Left colon (tissue), 2 donors: ENCODE results near the gene IFI27. TPM values are rescaled to one million over a fixed set of nuclear protein-coding genes. Genes with fewer than 3 reads are reported as not detected.
"Not testable (repeated sequence)": the region's sequence is repeated elsewhere in the genome, so short reads cannot be mapped to it uniquely, and the experiment has no call there.

Experiments
- ATAC-seq: fragments of 200-7000 bp; cut with Tn5 transposase; one replicate; pipeline ENCODE4 v1.9.1; 2020; ENCODE audit warnings: mild to moderate bottlenecking, moderate library complexity
- DNase-seq, 2 donors: peaks; one replicate each; pipeline ENCODE4 v3.0.0-alpha.2; 2020
- intact Hi-C, 2 donors: fragments of 100-400 bp; cut with DNase I in 1 of 2; cut with micrococcal nuclease in 1 of 2; formaldehyde crosslinking; loops; one replicate each; pipeline versions ENCODE4 v1.11.2 to v1.14.0; 2022; cut with DNase I, micrococcal nuclease
- long read RNA-seq: library from polyadenylated mRNA; unstranded; transcript quantifications from one replicate; pipeline ENCODE4 v2.0.0, GENCODE V29; 2021
- total RNA-seq, 2 donors: library from RNA; stranded (reverse); fragmentation: NEBNext Ultra II Directional; extraction: Animal tissue kit (Norgen Biotek cat#: 25700); gene quantifications; one replicate each; pipeline ENCODE4 v1.2.1, GENCODE V29; 2021
- donor health status: DM: no; HTN: no; CAD: no.
- donor health status: DM: yes; HTN: yes; CAD: no.

The IFI27 gene
- total RNA-seq = 1,000 to 10,000 TPM in 1 of 2 donors, 100 to 1,000 TPM in 1; 498 to 1,280 TPM
- long read RNA-seq, transcript IFI27-215 (5 exons, 644 nt) = major isoform, 99 of 442 reads
- long read RNA-seq, transcript IFI27-209 (2 exons, 681 nt) = minor isoform, 11 of 442 reads
- long read RNA-seq, transcript IFI27-211 (5 exons, 364 nt) = minor isoform, 97 of 442 reads
- long read RNA-seq, transcript IFI27-212 (4 exons, 505 nt) = minor isoform, 11 of 442 reads
- long read RNA-seq, partial matches to known transcripts = 3 of 442 reads
- long read RNA-seq, other reads (novel, unspliced or antisense) = 220 of 442 reads

DNA sequence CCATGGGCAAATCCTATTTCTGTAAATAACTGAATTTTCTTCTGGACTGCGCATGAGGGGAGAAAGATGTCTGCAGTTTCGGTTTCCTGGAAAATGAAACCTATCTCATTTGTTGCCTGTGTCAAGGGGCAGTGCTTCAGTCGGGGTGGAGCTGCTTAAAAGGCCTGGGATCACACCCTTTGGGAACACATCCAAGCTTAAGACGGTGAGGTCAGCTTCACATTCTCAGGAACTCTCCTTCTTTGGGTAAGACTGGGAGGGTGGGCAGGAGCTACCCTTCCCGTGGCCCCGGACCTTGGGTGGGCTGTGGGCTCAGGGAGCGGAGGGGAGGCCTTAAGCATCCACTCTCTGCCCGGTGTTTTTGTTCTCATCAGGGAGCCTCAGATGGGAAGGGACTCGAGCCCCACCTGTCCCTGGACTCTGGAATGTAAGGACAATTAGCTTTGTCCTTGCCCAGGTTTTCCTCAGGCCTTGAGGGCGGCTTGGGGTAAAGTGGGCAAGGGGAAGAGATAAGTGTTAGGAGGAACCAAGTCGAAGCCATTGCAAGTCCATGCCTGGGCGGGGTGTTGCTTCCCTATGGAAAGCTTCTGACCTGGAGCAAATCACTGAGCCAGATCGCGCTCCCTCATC is at the start of gene IFI27:
IFI27 (plus strand) TSS at position 185 of the 630 bp plus-strand sequence.
- DNase-seq (peak; percentile 70 to 86), ATAC-seq (peak; percentile 75)
- intact Hi-C loops = no loop called here

DNA sequence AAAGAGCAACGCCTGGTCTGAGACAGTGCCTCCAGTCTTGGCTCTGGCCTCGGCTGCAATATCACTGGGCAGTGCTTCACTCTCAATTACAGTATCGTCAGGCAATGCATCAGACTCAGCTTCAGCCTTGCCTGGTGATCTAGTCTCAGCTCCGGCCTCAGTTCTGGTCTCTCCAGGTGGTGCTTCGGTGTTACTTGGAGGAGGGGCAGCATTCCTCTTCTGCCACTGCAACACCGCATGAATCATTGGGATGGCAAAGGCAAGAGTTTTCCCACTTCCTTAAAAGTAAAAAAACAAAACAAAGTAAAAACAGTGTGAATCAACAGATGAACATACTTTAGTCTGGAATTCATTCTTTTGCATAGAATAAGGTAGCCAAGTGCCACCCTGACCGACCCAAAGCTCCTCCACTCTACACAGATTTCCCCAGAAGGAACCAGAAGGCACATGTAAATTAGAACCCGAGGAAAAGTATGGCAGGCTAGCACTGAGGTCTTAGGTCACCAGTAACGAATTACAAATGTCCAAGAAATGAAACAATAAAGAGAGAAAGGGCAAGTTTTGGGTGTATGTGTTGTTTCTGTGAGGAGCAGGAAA is 48.1 kb upstream of the IFI27 start:
- DNase-seq (no peak), ATAC-seq (no peak)
- intact Hi-C loops = no loop called here

DNA sequence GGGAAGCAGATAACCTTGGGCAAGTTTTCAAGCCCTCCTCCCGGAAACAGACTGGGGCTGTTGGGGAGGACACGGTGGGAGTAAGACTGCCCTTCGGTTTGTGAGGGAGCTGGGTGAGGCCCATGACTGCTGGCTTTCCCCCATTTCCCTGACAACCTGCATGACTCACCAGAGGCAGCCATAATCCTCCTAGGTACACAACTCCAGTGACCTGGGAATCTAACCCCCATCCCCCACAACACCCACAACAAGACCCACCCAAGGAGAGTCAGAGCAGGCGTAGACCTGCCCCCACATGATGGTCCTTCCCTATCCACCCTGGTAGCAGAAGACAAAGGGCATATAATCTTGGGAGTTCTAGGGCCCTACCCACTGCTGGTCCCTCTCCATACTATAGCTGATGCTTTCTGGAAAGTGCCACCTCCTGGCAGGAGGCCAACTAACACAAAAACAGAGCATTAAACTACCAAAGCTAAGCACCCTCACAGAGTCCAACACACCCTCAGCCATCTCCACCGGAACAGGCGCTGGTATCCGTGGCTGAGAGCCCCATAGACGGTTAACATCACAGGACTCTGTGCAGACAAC is 44.4 kb upstream of the IFI27 start:
- ATAC-seq (peak; percentile 94), DNase-seq (peak; percentile 61 to 87)
- intact Hi-C loops = no loop called here

DNA sequence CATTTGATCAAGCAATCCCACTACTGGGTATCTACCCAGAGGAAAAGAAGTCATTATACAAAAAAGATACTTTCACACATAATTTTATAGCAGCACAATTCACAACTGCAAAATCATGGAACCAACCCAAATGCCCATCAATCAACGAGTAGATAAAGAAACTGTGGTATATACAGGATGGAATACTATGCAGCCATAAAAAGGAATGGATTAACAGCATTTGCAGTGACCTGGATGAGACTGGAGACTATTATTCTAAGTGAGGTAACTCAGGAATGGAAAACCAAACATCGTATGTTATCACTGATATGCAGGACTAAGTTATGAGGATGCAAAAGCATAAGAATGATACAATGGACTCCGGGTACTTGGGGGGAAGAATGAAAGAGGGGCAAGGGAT is 38.5 kb upstream of the IFI27 start:
- ATAC-seq, DNase-seq, intact Hi-C loops: not testable (repeated sequence)

DNA sequence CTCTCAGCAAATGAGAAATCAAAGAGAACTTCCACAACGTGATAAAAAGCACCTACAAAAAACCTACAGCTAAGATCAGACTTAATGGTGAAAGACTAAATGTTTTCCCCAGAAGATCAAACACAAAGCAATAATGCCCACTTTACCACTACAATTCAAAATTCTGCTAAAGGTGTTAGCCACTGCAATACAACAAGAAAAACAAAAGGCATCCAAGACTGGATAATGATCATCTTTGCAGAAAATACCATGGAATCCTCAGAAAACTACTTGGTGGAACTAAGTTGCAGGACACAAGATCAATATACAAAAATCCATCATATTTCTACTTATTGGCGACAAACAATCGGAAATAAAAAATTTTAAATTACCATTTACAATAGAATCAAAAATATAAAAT is 36.0 kb upstream of the IFI27 start:
- ATAC-seq = no peak
- intact Hi-C loops = no loop called here
- no peak for DNase-seq

DNA sequence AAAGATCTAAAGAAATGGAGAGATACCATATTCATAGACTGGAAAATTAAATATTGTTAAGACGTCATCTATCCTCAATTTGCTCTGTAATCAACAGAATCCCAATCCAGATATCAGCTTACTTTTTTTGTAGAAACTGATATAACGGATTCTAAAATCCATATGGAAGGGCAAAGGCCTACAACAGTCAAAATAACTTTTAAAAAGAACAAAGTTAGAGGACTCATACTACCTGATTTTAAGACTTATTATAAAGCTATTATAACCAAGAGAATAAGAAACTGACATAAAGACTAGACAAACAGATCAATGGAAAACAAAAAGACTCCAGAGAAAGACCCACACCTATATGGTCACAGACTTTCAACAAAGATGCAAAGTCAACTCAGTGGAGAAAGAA is 35.5 kb upstream of the IFI27 start:
- ATAC-seq (no peak), DNase-seq (no peak)
- intact Hi-C loops = no loop called here

DNA sequence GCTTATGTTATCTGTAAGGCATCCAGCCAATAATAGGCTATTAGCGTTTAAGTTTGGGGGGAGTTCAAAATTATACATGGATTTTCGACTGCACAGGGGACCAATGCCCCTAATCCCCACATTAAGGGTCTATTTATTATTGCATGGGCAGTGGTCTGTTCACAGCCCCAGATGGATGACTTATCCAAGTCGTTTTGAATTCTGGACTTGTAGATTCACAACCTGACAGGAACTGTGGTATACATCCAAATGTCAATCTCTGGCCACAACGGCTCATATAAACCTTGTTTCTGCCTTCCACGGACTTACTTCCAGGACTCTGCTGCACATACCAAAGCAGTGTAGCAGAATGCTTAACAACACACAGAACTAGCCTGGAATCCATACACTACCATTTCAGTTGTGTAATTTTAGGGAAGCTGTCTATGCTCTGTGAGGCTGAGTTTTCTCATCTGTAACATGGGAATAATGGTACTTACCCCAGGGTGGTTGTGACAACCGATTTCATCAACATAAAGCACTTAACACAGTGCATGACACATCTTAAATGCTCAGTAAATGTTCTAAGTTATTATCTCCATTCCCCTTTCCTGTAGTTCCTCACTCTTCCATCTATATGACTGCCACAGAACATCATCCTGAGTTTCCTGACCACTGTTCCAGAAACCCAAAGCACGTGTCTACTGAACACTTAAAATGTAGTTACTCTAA is 33.3 kb upstream of the IFI27 start:
- intact Hi-C loops = no loop called here
- DNase-seq (no peak), ATAC-seq (no peak)

DNA sequence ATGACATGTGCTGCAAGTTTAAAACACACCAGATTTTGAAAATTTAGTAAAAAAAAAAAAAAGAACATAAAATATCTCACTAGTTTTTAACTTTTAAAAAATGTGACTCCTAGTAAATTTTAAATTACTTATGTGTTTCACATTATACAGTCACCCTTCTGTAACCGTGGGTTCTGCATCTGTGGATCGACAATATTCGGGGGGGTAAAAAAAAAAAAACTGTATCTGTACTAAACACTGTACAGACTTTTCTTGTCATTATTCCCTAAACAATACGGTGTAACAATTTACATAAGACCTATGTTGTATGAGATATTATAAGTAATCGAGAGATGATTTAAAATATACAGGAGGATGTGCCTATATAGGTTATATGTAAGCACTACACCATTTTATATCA is 32.7 kb upstream of the IFI27 start:
- no peak for DNase-seq
- no peak for ATAC-seq
- intact Hi-C loops = no loop called here

DNA sequence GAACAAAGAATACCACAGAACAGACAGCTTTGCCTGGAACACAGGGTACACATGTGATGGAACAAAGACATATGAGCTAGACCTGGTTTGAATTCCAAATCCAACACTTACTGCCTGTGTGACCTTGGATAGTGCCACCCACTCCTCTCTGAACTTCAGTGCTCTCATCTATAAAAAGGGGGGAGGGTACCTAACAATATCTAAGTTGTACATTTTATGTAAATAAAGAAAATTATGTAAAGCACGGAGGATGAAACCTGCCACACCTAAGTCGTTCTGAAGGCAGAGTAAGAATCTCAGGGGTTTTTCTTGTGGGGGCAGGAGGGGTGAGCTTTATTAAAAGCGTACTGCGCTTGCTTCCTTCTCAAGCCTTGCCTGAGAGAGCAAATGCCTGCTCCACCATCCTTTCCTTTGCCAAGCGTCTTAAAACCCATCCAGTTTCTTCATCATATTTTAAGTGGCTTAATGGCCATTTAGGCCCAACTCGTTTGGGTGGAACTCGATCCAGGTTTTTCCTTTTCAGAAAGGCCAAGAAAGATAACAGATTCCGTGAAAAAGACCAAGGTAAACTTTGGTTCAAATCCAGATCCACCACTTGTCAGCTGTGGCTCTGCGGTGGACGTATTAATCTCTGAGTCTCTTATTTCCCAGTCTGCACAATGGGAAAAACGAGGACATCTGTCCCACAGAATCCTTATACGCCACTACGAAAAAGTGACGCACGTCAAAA is 30.5 kb upstream of the IFI27 start:
- intact Hi-C loops = no loop called here
- ATAC-seq (no peak), DNase-seq (no peak)

DNA sequence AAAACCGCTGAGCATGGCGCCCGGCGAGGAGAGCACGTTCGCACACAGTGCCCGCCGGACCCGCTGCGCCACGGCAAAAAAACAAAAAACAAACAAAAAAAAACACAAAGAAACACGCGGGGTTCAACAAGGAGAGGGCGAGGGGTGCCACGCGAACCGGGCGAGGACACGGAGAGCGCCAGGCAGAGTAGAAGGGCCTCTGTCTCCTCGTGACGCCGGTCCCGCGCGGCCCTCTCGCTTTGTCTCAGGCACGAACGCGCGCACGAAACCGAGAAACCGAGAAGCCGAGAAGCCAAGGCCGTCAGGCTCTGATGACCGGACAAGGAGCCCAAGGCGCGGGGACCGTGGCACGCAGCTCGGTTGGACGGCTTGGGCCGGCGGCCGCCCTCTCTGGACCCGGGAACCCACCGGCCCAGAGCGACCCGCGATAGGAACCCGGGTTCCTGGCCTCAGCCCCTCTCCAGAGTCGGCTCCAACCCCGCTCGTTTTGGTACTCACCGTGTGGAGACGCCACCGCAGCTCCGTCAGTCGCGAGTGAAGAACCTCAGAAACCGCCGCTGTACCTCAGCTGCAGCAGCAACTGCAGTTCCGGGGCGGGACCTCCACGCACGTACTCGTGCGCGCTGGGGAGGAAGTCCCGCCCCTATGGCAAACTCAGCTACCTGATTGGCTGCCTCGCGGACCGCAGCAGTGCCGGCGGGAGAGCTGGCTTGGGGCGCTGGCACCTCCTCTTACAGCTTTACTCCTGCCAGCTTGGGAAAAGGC is 29.7 kb upstream of the IFI27 start, which contains the start of the genes DDX24 and IFI27L1:
DDX24 (minus strand) TSS at position 582 of the 765 bp plus-strand sequence. CDS start 1,460 bp downstream, outside the sequence.
IFI27L1 (plus strand) TSS at position 690 of the 765 bp plus-strand sequence. CDS start 15,628 bp downstream, outside the sequence.
- ATAC-seq (peak; percentile 99), DNase-seq (peak; percentile 97 to 98)
- intact Hi-C loops = no loop called here

DNA sequence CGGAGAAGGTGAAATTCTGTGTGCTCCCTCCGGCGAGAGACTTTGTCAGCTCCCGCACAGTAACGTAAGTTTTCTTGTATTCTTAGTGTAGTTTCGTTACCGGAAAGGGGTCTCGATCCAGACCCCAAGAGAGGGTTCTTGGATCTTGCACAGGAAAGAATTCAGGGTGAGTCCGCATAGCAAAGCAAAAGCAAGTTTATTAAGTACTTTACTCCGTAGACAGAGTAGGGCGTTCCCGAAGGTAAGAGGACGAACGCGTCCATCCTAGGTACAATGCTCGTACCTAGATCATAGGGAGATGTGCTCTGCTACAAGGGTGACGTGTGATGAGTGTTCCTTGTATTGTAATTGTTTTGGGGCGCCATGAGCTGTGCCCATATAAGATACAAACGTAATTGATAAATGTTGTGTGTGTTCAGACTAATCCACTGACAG is 29.1 kb upstream of the IFI27 start:
- peak; percentile 53 for ATAC-seq
- intact Hi-C loops = no loop called here
- DNase-seq = no peak

DNA sequence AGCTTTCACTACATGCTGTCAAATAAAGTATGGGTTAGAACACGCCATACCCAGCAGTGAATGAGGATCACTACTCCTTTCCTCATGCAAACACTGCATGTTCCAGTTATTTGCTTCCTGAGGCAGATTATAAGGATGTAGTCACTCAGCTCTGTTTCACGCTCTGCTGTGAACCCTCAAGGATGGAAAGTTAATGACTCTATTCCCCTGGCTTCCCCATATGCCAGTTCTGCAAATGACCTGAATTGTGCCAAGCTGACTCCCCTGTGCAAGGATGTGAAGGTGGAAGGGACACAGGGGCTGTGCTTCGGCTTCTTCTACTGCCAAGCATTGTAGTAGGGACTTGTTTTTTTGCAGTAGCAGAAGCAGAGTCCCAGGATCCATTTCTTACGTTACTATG is 22.6 kb upstream of the IFI27 start:
- intact Hi-C loops = no loop called here
- ATAC-seq = no peak

DNA sequence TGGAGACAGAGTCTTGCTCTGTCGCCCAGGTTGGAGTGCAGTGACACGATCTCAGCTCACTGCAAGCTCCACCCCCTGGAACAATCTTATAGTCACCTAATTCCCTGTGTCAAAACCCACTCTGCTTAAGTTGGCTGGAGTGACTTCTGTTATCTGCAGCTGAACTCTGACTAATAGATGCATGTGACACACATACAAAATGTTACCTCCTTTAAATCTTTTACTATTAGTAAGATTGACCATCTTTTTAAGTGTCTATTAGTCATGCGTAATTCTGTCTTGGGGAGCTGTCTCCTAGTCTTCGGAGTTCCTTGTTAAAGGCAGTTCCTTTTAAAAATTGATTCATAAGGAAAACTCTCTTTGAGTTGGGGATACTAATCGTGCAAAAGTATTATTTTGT is 22.0 kb upstream of the IFI27 start:
- DNase-seq (no peak), ATAC-seq (no peak)
- intact Hi-C loops = no loop called here

More for the DNA sequence above, 22.6 kb upstream of the IFI27 start:
- DNase-seq = no peak

DNA sequence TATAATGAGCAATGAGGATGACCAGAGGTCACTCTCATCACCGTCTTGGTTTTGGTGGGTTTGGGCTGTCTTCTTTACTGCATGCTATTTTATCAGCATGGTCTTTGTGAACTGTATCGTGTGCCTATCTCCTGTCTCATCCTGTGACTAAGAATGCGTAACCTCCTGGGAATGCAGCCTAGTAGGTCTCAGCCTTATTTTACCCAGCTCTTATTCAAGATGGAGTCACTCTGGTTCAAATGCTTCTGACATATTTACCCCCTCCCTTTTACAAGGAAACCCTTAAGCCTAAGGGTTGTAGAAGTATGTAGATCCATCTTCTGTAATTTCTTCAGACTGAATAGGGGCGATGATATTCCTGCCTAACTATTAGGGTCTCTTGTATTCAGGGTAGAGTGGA is 21.1 kb upstream of the IFI27 start:
- intact Hi-C loops = no loop called here
- DNase-seq (no peak), ATAC-seq (no peak)

DNA sequence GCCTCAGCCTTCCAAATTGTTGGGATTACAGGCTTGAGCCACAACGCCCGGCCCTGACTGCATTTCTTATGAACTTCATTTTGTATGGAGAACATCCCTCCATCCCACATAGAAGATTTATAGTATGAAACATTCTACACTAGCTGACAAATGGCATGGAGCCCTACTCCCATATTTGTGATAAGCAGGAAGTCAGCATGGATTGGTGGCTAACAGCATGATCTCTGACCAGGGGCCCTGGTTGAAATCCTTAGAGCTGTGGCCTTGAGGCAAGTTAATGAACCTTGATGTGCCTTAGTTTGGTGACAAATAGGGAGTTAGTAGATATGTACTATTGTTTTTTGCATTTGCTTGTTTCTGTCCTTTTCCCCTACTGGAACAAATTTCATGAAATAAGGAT is 17.1 kb upstream of the IFI27 start:
- no peak for ATAC-seq
- no peak for DNase-seq
- intact Hi-C loops = no loop called here

DNA sequence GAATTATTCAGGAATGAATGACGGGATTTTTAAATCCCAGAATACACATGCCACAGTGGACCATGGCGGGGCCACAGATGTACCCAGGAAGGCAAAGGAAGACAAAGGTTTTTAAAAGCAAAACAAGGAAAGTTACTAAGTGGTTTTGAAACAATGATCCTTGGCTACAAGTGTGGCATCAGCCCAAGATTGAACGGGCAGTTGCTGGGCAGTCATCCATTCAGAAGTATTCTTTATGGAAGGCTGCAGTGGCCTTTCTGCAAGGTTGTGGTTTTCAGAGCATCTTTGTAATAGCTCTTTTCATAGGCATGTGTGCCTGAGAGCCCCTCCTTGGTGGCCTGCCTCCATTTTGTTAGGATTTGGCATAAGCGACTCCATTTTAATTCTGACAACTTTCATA is 13.4 kb upstream of the IFI27 start:
- DNase-seq = no peak
- intact Hi-C loops = no loop called here
- no peak for ATAC-seq

DNA sequence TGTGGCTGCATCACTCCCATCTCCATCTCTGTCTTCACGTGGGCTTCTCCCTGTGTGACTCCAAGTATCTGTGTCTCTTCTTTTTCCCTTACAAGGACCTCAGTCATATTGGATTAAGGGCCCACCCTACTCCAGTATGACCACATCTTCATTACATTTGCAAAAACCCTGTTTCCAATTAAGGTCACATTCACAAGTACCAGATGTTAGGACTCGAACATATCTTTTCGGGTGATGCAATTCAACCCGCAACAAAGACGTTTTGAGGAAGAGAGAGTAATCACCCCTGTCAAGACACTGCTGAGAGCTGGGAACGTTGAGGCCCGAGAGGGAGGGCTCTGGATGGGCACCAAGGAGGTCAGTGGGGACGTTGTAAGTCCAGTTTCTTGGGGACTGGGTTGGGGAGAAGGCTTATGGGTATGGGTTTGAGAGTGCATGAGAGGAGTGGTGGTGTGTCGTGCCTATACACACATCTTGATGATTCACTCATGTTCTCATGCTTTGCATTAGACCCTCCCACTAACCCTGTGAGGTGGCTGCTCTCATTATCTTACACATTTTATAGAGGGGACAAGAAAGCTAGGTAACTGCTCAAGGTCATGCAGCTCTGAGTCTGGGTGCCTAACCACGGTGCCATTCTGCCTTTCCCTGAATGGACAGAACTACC is 12.1 kb upstream of the IFI27 start:
- DNase-seq = no peak
- ATAC-seq = no peak
- intact Hi-C loops = no loop called here
